GM12874 (cell line): ENCODE measurements around the gene CACNA2D2.

Experiments used
- CTCF ChIP-seq: IDR thresholded peaks from 2 replicates; pipeline ENCODE4 v1.5.1; 2011; ENCODE audit warnings: low read depth, mild to moderate bottlenecking, control low read depth, low read length, moderate library complexity; ENCODE audit not compliant: insufficient read depth

CACNA2D2 gene

GRCh38 chr3:50493086-50493485 is 10.3 kb downstream of the CACNA2D2 start:
- TF ChIP-seq CTCF = no peak

- TF ChIP-seq CTCF = no peak
These were observed 12.4 kb downstream of the CACNA2D2 start for GRCh38 chr3:50491023-50491422.

GRCh38 chr3:50490424-50490823 is 13.0 kb downstream of the CACNA2D2 start:
- no peak for TF ChIP-seq CTCF

- no peak for TF ChIP-seq CTCF
These were observed 16.3 kb downstream of the CACNA2D2 start for GRCh38 chr3:50487181-50487580.

GRCh38 chr3:50486219-50486888 is 17.1 kb downstream of the CACNA2D2 start:
- no peak for TF ChIP-seq CTCF

GRCh38 chr3:50484722-50485121 is 18.7 kb downstream of the CACNA2D2 start:
- TF ChIP-seq CTCF = no peak

GRCh38 chr3:50483374-50483773 is 20.1 kb downstream of the CACNA2D2 start:
- no peak for TF ChIP-seq CTCF
